GM12892 (cell line): ENCODE data around the gene OBP2B.

Source experiments
- POLR2A ChIP-seq: IDR thresholded peaks from 2 replicates; pipeline ENCODE4 v1.6.1; 2011; ENCODE audit warnings: low read depth, low read length, control low read depth
- POLR2AphosphoS5 ChIP-seq: IDR thresholded peaks from 2 replicates; pipeline ENCODE4 v1.6.1; 2011; ENCODE audit warnings: low read depth, low read length, control low read depth

- TF ChIP-seq POLR2A, result no peak
- no peak for TF ChIP-seq POLR2AphosphoS5
Measured at GRCh38 chr9:133189826-133190225, 19.2 kb downstream of the OBP2B start.
